NCI-H774 (cell line): ENCODE results near the gene SRSF1.
A peak's percentile ranks its signal among the peaks of the same experiment; 100 is the strongest.

Experiments used
- DNase-seq: peaks from one replicate; lab custom pipeline; 2025; lab: John Stamatoyannopoulos, UW

The SRSF1 gene

GRCh38 chr17:58019039-58019438 is 12.0 kb upstream of the SRSF1 start:
- no peak for DNase-seq

DNA sequence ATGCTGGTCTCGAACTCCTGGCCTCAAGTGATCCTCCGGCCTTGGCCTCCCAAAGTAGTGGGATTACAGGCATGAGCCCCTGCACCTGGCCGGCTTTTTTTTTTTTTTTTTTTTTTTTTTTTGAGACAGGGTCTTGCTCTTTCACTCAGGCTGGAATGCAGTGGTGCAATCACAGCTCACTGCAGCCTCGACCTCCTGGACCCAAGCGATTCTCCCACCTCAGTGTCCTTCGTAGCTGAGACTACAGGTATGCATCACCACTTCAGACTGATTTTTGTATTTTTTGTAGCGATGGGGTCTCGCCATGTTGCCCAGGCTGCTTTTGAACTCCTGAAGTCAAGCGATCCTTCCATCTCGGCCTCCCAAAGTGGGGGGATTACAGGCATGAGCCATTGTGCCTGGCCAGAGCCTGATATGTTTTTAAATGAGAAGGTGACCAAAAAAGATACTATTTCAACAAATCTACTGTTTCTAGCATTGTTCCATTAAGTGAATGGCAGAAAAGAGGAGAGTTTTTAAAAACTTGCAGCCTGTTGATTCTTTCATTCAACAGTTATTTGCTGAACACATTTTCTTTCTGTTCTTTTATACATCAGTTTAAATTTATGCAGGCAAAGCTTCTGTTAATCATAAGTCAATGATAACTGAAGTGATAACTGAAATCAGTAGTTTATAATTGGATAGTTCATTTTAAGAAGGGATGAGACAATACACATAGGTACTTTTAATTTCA is 3.2 kb upstream of the SRSF1 start:
- no peak for DNase-seq

GRCh38 chr17:58007781-58008706 is 998 bp upstream of the SRSF1 start:
- DNase-seq, result no peak

GRCh38 chr17:58006560-58006923 is 504 bp downstream of the SRSF1 start:
- peak; percentile 54 for DNase-seq

DNA sequence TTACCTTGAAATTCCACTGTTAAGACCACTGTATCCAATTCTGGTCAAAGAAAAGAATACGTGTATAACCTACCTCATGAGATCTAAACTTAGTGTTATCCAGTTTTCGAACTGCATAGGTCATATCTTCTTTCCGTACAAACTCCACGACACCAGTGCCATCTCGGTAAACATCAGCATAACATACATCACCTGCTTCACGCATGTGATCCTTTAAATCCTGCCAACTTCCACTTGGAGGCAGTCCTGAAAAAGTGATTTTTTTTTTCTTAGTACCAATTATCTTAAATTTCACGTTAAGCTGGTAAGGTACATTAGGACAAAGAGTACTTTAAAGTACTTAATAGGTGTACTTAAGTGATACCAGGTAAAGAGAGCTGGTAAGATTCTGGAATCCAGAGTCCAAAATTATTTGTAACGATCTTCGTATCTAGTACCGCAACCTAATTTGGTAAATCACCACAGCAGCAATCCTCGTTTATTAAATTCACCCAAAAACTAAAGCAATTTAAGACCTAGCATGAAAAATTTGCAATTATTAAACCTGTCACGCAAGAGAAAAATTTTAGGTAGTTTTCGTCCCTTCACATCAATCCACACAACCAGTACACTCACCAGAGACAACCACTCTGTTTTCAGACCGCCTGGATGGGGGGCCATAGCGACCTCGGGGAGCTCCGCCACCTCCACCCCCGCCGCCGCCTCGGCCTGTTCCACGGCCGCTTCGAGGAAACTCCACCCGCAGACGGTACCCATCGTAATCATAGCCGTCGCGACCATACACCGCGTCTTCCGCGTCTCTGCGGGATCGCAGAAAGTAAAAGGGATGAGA is 1.1 kb downstream of the SRSF1 start:
- no peak for DNase-seq

- DNase-seq, result no peak
Observed at GRCh38 chr17:58005031-58005727, 1.9 kb downstream of the SRSF1 start.

- DNase-seq, result no peak
Observed at GRCh38 chr17:58004060-58004459, 3.0 kb downstream of the SRSF1 start.

DNA sequence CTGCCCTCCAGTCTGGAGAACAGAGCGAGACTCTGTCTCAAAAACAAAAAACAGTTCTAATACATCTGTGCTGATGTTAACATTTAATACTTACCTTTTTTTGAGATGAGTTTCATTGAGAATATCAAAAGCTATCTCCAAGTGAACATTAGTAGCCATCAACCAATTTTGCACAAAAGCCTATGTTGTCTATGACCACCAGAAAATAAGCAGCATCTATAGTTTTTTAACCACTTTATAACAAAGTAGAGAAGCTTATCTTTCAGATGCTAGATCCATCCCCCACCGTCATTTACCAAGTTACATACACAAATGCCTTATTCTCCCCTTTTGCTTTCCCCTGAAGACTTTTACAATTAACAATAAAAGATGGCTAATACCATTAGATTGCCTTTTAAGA is 4.1 kb downstream of the SRSF1 start:
- DNase-seq, result no peak

- DNase-seq, result no peak
Observed at GRCh38 chr17:58002154-58002948, 4.7 kb downstream of the SRSF1 start.

- no peak for DNase-seq
Observed at GRCh38 chr17:58001461-58002124, 5.5 kb downstream of the SRSF1 start.

DNA sequence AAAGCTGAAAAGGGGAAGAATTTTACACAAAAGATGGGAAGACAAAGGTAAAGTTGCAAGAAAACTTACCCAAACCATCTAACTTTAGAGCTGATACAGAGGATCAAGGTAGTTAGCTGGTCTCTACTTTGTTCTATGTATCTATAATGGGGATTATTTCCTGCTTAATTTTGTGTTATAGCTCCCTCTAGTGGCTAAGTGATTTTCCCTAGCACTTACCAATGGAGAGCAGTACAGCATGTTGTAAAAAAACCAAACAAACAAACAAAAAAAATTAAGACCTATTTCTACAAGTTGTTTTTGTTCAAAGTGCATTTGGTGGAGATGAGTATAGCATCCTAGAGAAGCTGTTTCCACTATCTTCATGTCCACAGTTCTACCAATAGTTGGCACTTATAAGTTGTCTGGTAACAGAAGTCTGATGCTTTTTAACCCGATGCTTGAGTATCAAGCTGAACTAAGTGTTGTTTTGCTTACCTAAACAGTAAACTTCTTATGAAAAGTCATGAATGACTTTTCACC is 7.5 kb downstream of the SRSF1 start:
- peak; percentile 72 for DNase-seq

GRCh38 chr17:57999010-57999495 is 8.0 kb downstream of the SRSF1 start:
- DNase-seq, result no peak

DNA sequence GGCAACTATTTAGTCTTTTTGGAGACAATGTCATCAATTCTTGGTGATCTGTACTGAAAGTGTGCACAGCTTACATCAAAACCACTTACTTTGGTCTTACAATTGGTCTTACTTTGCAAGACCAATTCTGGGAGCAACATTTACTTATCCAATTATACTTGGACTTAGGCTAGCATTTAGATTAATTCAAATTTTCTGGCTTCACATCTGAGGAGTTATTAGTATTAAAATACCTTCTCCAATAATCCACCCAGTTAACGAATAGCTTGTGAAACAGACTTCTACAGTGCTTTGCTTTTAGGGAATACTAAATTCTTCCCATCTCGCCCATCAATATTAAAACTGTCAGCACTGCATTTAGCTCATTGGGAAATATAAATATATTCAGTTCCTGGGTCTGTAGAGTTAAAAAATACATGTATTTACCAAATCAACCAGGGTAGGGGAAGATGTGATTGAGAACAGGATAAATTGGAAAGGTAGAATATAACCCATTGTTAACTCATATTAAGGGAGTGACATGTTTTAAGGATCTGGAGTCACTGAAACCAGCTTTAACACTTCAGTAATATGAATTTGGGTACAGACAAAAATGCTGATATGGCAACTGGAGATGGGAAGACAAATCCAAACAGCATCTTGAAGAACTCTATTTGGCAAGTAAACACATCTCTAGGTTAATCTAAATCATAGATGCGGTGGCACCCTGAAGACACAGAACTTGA is 9.8 kb downstream of the SRSF1 start:
- DNase-seq, result no peak

- DNase-seq, result peak; percentile 80
Observed at GRCh38 chr17:57995076-57995956, 11.7 kb downstream of the SRSF1 start.

GRCh38 chr17:57994436-57994835 is 12.6 kb downstream of the SRSF1 start:
- DNase-seq, result no peak

- DNase-seq, result peak; percentile 54
Observed at GRCh38 chr17:57993471-57994365, 13.3 kb downstream of the SRSF1 start.

GRCh38 chr17:57991537-57991936 is 15.5 kb downstream of the SRSF1 start:
- no peak for DNase-seq
